Measurements from ENCODE around the gene PRKACA. TPM values are rescaled to one million over a fixed set of nuclear protein-coding genes. Genes with fewer than 3 reads are reported as not detected.

Gene PRKACA
- total RNA-seq, 1 experiment from 2014 or later: 25.0 TPM

DNA sequence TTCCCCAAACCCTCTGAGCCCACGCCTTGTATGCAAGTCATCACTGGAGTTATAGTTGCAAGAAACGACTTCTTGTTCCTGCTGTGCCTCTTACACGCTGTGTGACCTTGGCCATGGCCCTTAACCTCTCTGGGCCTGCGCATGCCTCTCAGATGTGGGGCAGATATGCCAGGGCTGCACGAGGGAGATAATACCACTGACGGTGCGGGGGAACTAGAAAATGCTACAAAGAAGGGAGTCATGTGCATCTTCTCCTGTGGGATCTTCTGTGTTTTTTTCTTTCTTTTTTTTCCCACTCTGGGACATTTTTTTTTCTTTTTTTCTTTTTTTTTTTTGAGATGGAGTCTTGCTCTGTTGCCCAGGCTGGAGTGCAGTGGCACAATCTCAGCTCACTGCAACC, 22.7 kb downstream of the PRKACA start:
- no peak for DNase-seq (ENCODE audit: low spot score)

DNA sequence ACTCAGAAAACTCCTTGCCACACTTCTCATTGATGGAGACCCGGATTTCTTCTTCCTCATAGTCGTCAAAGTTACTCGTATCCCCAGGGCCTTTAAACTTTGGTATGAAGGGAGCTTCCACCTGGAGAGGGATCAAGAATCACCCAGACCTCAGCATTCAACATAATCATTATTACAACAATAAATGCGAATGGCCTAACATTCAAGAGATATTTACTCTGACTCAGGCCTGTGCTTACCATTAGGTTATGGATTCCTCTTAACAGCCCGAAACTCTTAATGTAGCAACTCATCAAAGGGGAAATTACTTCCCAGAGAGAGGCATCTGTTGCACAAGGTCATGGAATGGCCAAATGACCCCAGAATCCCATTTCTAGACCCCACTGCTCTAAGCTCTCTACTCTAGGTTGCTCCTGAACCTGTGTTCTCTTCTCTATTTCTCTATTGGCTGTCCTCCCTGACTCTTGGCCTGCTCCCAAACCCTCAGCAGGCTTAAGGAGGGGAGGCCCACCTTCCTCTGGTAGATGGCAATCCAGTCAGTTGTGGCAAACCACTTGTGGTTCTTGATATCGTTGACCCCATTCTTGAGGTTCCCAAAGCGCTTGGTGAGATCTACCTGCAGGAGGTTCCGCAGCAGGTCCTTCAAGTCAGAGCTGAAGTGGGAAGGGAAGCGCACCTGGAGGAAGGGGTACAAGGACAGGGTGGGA, 24.3 kb downstream of the PRKACA start:
- DNase-seq (ENCODE audit: low spot score): no peak

DNA sequence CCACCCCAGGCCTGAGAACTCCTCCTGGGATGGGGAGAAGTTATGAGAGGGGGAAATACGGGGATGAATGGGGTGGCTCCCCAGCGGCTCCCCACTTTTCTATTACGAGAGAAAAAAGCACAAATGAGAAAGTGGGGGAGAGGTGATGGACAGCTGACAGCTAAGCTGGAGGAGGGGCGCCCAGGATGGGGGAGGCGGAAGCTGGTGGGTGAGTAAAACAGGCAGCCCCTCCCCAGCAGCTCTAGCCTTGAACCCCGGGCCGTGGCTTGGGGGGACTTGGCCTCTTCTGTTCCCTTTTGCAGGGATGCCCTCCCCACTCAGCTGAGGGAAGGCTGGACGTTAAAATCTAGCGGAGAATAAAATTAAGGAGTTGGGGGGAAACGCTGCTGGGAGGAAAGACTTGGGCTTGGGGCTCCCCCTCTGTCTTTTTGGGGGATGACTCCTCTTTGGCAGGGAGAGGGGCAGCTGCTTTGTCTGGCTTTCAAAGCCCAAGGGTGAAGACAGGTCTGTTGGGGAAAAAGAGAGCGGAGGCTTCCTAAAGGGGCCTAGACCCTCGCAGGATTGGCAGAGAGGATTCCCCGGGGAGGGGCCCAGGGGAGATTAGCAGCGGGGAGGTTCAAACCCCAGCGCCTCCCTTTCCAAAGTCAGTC, 25.6 kb downstream of the PRKACA start:
- DNase-seq (ENCODE audit: low spot score): no peak

DNA sequence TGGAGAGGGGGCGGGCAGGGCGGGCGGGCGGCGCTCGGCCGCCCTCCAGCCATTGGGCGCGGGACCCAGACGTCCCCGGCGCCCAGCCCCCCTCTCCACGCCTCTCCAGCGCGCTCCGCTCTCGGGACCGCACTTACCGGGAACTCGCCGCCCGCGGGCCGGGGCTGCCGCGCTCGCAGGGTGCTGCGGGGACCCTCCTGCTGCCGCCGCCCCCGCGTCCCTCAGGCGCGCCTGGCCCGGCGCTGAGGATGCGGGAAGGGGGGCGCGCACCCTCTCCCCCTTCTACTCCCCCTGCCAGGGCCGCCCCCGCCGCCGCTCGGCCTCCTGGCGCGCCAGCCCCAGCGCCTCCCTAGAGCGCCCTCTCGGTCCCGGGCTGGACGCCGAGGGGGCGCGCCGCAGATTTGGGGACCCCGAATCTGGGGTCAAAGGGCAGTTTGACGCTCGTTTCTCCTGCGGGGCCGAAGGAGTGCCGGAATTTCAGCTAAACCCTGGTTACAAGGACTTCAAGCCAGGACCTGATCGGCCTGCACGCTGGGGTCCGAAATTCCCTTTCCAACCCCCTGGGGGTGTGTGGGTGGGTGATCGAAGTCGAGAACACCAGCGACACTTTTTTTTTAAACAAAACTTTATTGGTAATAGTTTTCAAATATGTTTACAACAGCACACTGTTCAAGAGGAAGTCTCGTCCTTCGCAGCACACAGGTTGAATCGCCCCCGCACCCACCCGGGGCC, 26.3 kb downstream of the PRKACA start:
- DNase-seq (ENCODE audit: low spot score): peak; percentile 47

DNA sequence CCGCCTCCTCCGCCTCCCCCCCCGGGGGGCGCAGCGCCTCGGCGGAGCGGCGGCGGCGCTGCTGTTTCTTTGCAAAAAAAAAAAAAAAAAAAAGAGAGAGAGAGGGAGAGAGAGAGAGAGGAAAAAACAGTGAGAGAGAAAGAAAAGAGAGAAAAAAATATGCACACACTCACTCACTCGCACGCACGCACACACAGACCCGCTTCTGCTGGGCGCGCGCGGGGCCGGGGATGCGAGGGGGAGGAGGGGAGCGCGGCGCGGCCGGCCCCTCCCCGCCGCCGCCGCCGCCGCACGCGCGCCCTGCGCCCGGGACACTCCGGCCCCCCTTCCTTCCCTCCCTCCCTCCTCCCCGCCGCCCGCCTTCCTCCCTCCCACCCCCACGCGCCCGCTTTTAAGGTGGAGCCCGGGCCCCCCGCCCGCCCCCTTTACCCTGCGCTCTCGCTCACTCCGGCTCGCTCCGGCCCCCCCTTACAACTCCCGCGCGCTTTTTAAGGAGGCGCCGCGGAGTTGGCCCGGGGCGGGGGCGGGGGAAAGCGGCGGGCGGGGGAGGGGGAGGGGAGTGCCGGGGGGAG, 27.0 kb downstream of the PRKACA start, which contains the start of gene SAMD1:
TSS of gene SAMD1 (minus strand) at position 243 of the 572 bp plus-strand sequence.
- peak; percentile 60 for DNase-seq (ENCODE audit: low spot score)

DNA sequence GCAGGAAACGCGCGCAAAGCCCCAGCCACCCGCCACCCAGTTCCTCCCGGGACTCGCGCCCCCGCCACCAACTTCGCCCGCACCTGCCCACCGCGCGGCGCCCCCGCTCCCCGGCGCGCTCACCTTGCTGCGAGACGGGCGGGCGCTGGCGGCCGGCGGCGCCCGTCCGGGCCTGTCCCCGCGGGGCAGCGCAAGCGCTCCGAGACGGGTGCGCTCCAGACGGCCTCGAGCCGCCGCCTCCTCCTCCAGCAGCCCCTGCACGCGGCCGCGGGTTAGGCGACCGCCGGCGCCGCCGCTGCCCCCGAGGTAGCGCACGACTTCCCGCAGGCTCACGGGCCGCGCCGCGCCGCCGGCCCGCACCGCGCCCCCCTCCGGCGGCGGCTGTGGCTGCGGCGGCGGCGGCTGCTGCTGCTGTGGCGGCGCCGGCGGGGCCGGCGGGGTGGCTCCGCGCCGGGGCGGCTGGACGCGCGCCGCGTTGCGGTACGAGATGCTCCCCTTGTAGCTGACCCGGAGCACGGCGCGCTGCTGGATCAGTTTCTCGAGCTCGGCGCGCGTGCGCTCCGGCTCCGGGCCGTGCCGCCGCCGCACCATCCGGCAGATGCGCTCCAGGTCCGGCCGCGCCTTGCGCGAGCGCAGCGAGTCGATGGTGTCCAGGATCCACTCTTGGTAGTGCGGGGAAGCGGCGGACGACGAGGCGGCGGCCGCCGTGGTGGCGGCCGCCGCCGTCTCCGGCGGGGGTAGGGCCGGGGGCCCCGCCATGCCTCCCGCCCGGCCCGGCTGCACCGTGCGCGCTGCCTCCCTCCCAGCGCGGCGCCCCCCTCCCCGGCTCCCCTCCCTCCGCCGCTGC, 27.7 kb downstream of the PRKACA start:
- peak; percentile 43 for DNase-seq (ENCODE audit: low spot score)

DNA sequence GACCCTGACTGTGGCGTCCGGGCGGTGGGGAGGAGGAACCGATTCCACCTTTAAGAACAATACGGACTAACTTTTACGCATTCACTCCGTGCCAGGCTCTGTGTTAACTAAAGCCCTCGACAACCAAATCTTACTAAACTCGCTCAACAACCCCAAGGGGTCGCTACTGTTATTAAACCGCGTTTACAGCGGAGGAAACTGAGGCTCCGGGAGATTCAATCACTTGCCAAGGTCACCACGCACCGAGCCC, 28.2 kb downstream of the PRKACA start:
- no peak for DNase-seq (ENCODE audit: low spot score)

DNA sequence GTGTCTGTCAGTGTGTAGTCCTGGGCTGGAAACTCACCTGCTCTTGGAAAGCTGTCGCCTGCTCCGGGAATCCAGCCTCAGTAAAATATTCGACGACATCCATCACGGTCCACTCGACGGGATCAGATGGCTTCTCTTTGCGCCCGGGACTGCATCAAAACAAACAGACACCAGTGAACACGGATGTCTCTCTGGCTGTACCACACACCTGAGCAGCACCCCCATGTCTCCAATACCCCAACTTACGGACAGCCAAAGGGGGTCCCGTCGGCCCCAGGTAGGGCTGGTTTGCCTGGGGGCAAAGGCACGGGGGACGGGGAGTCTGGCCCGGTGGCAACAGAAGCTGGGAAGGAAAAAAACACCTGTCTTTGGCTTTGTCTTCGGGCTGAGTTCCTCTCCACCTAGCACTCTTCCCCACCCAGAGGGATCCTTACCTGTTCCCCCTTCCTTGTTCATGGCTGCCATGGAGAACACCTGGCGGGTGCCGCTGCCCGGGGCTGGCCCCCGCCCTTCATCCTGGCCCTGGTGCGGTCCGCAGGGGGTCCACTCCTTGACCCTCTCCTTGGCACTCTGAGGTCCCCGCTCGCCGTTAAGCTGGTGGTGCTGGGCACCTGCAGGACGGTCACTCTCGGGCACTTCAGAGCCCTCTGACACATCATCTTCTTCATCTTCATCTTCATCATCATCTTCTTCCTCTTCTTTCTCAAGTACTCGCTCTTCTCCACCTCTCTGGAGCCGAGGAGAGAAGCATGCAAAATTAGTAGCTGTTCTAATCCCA, 28.7 kb downstream of the PRKACA start:
- no peak for DNase-seq (ENCODE audit: low spot score)

DNA sequence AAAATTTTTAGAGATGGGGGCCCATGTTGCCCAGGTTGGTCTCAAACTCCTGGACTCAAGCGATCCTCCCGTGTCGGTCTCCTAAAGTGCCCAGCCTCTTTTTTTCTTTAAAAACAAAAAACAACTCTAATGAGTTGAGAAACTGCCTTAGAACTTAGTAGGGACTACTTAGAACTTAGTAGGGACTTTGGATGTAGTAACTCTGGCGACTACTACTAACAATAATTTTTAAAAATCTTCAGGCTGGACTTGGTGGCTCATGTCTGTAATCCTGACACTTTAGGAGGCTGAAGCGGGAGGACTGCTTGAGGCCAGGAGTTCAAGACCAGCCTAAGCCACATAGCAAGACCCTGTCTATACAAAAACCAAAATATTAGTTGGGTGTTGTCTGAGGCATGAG, 31.5 kb downstream of the PRKACA start:
- no peak for DNase-seq (ENCODE audit: low spot score)

DNA sequence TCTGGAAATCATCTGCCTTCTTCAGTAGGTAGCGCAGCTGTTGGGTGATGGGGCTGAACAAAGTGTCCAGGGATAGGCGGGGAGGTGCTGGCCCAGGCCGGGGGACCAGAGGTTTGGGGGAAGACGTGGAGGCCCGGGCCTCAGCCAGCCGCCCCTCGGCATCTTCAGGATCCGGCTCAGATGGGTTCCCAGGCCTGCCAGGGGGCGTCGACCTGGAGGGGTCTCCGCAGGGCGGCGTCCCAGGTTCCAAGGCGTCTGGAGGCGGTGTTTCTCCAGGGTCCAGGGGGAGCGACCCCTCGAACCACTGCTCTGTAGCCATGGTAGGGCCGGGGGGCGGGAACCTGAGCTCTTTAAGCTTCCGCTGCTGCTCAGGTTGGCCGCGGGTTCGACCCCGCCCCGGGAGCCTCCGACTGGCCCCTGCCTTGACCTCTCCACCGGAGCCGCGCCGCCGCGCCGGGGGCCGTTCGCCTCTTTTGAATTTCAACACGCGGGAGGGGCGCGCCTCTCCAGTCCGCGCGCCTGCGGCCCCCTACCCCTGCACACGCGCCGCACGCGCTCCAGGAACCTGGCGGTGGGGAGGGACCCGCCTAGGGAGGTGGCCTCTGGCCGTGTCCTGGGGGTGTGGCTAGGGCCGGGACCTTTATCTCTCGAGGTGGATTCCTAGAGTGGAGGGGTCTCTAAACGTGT, 32.1 kb downstream of the PRKACA start, which contains the start of gene C19orf67:
TSS of gene C19orf67 (minus strand) at position 475 of the 687 bp plus-strand sequence. CDS start at position 319, 156 bp downstream.
- DNase-seq (ENCODE audit: low spot score): no peak

DNA sequence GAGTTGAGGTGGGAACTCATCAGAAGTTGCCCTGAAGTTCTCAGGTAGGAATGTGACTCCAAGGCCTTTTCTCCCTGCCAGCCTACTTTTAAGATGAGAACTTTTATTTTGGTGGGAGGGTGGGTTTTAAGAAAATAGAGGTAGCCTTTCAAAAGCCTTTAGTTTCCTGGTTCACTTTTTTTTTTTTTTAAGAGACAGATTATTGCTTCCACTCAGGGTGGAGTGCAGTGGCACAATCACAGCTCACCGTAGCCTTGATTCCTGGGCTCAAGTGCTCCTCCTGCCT, 34.9 kb downstream of the PRKACA start:
- DNase-seq (ENCODE audit: low spot score): no peak

DNA sequence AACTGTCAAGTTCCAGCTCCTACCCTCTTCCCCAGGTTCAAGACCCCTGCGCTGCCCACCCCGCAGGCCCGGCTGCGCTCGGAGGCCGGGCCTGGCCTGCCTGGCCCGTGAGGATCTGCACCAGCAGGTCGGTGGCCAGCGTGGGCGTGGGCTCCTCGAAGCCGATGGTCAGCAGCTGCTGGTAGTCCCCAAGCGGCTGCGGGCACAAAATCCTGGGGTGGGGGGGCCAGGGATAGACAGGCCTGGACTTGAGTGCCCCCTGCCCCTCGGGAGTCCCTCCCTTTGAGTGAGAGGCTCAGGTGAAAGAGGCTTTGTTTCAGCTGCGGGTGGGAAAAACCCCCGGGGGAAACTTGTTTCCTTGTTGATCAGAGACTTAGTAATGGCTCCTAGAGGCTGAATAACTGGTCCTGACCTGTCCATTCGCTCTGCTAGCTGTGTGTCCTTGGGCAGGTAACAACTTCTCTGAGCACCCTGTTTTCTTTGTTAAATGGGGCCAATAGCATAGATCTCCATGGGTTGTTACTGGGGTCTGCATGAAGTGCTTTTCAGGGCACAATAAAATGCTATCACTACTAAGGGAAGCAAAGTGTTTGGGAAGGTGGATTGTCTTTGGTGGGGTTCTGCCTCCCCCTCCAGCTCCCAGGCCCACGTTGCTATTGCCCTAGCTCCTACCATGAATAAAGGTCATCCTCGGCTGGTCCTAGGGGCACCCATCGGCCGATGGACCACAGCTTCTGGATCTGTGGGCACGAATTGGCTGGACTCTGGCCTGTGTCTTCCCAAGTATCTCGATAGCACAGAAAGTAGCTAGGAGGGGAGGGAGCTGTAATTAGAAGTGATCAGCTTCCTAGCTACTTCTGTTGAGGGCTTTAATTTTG, 35.5 kb downstream of the PRKACA start:
- DNase-seq (ENCODE audit: low spot score): no peak

DNA sequence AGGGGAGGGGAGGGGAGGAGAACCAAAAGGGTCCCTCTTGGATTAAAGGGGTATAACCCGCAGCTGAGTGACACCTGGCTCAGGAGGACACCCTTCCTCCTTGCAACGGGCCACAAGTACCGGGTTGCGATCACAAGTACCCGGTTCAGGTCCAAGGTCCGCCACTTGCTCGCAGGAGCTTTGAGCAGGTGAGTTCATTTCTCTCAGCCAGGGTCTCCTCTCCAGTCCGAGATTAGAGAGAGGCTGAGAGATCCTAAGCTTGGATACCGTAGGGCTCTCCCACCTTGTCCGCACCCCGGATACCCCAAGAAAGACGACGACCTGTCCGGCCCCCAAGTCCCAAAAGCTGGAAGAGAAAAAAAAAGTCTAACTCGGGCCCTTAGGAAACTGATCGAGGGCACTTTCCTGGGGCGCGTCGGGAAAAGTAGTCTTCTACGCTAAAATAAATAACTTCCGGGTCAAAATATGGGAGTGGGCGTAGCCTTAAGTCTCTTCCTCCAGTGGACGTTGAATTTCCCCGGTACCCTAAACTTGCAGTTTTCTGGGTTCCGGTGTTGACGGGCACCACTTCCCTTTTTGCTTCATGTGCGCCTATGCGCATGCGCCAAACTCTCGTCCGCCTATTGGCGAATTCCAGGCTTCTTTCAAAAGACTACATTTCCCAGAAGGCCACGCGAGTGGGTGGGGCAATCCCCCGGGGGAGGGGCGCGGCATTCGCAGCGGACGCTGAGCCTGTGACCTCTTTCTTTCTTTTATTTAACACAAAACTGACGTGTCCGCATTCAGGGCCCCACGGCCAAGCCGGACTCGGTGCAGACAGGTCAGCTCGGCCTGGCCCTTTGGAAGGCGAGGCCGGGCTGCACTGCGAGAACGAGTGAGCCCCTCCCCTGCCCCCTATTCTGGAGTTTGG, 36.4 kb downstream of the PRKACA start:
- DNase-seq (ENCODE audit: low spot score): peak; percentile 95

DNA sequence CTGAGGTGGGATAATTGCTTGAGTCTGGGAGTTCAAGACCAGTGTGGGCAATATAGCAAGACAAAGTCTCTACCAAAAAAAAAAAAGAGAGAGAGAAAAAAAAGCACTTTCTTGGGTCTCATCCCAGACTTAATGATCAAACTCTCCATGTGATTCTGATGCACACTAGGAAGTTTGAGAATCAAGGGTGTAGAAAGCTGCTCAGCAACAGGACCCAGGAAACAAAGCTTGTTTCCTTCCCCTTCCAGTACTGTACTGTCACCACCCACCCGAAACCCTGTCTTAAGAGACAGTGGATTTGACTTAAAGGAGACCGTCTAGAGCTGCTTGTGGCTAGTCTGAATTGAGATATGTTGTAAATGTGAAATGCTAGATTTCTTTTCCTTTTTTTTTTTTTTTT, 39.2 kb downstream of the PRKACA start:
- no peak for DNase-seq (ENCODE audit: low spot score)

DNA sequence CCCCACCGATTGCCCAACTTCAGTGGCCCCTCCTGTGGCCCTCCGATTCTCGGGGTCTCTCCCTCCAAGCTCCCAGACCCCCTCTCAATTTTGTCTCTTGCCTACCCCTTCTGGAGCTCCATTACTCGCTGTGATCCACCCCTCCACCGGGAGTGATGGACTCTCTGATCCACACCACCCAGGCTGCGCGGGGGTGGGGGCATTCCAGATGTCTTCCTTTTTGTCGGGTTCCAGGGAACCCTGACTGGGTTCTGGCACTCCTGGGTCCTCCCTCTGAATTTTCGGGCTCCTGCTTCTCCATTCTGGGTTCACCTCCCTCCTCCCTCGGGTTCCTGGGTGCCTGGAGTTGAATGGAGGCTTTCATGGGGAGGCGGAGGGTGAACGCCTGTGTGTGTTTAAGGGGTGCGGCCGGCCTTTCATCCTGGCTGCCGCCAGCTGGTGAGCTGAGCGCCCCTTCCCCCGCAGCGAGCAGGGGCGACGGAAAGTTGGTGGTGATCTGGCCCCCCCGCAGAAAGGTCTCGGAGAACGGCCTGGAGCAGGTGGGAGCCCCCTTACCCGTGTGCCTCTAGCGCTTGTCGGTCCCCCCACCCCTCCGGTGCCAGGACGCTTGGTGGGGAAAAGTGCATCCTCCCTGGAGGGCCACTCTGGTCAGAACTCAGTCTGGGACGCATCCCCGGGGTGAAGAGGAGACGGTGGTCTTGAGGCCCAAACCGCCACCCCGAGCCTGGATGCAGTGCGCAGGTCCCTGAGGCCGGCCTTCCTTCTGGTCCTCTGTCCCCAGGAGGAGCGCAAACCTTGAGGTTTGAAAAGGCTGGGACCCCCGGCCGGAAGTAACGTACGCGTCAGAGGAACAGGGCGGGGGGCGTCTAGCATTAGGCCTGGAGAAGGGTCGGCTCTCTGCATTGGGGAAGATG, 43.4 kb downstream of the PRKACA start:
- DNase-seq (ENCODE audit: low spot score): peak; percentile 44

DNA sequence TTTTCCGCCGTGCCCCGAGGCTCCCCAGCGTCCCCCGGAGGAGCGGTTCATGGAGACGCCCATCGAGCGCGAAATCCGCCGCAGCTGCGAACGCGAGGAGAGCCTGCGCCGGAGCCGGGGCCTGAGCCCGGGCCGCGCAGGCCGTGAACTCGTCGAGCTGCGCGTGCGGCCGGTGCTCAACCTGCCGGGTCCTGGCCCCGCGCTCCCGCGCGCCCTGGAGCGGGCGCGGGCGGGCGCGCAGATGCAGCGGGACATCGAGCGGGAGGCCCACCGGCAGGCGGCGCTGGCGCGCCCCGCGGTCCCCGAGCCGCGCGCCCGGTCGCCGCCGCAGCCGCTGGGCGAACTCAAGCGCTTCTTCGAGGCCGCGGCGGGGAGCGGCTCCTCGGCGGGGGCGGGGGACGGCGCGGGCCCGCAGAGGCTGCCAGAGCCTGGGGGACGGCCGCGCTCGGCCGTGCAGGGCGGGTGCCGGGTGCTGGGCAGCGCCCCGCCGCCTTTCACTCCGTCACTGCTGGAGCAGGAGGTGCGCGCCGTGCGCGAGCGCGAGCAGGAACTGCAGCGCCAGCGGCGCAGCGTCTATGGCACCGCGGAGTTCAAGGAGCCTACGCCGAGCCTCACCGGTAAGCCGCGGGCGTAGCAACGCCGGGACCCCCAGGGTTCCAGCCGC, 44.2 kb downstream of the PRKACA start:
- peak; percentile 59 for DNase-seq (ENCODE audit: low spot score)

All from HT-29 (cell line).